Fibroblast of the aortic adventitia (primary cell): ENCODE measurements around the gene ERCC6L2. TPM values are rescaled to one million over a fixed set of nuclear protein-coding genes. Genes with fewer than 3 reads are reported as not detected.

Experiments
- DNase-seq: peaks from one replicate; pipeline ENCODE4 v3.0.0-alpha.2; 2010; ENCODE audit warnings: low read depth
- H3K4me3 ChIP-seq: 2 replicates; pipeline ENCODE4 v1.5.1; 2011; ENCODE audit warnings: low read depth, mild to moderate bottlenecking, control low read depth, low read length, moderate library complexity
- total RNA-seq: library from RNA; depleted of rRNA; stranded (reverse); fragments of >200 nt; gene quantifications from 2 replicates; pipeline ENCODE4 v1.2.3, GENCODE V29; 2012; ENCODE audit warnings: low replicate concordance
- TF ChIP-seq, protein P1 (sequence below): IDR thresholded peaks from 2 replicates; pipeline ENCODE4 v1.5.1; 2011; ENCODE audit warnings: mild to moderate bottlenecking, low read length, control low read depth, inconsistent platforms; ENCODE audit not compliant: insufficient read depth

The ERCC6L2 gene
- total RNA-seq, 1 donor, result 93.3 TPM

DNA sequence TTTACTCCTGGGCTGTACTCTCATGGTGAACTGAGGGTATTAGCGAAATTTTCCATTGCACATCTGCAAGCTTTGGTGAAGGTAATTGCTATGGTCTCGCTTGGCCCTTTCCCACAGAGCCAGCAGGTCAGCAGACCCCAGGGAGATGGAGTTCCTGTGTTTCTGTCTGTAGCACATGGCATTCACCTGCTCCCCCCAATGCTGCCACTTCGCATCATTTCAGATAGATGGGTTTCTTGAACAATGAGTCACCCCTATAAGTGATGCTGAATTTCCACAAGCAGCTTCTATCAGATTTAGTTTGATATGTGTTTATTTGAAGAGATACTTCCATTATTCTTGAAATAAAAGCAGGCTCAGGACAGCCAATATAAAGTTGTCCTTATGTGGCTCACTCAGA lies 117.8 kb downstream of the ERCC6L2 start:
- H3K4me3 ChIP-seq, result no peak overlapping the region
- TF ChIP-seq, protein P1, sequence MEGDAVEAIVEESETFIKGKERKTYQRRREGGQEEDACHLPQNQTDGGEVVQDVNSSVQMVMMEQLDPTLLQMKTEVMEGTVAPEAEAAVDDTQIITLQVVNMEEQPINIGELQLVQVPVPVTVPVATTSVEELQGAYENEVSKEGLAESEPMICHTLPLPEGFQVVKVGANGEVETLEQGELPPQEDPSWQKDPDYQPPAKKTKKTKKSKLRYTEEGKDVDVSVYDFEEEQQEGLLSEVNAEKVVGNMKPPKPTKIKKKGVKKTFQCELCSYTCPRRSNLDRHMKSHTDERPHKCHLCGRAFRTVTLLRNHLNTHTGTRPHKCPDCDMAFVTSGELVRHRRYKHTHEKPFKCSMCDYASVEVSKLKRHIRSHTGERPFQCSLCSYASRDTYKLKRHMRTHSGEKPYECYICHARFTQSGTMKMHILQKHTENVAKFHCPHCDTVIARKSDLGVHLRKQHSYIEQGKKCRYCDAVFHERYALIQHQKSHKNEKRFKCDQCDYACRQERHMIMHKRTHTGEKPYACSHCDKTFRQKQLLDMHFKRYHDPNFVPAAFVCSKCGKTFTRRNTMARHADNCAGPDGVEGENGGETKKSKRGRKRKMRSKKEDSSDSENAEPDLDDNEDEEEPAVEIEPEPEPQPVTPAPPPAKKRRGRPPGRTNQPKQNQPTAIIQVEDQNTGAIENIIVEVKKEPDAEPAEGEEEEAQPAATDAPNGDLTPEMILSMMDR, result no peak
- DNase-seq, result no peak

DNA sequence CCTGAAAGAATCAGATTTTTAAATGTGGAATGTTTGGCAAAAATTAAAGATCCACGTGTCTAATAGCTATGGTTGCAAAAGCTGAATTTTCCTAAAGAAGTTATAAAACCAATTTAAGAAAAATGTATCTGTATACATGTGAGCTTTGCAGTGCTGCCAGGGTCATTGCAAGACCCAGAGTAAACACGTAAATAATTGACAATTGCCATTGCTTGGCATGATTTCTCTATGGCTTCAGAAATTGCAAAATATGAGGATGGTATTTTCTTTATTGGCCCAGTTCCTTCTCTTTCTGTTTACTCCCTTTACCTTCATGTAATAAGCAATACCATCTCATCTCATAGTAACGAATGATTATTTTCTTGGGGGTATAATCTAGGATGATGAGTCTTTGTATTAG lies 123.9 kb downstream of the ERCC6L2 start:
- TF ChIP-seq, protein P1, result no peak
- no peak for DNase-seq

DNA sequence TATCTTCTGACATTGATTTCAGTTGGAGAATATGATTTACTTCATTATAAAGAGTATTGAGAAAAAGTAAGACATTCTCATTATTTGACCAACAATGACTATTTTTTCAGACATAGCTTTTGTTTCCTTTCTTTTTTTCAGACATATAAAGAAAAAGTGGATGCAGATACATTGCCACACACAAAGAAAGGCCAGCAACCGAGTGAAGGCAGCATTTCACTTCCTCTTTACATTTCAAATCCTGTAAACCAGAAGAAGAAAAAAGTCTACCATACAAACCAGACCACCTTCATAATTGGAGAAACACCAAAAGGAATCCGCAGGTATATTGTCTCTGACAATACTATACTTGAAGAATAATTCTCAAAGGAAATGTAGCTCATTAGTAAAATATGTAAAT lies 128.9 kb downstream of the ERCC6L2 start:
- no peak for DNase-seq
- TF ChIP-seq, protein P1, result no peak
- no peak overlapping the region for H3K4me3 ChIP-seq

More for the DNA sequence above, 123.9 kb downstream of the ERCC6L2 start:
- no peak overlapping the region for H3K4me3 ChIP-seq

DNA sequence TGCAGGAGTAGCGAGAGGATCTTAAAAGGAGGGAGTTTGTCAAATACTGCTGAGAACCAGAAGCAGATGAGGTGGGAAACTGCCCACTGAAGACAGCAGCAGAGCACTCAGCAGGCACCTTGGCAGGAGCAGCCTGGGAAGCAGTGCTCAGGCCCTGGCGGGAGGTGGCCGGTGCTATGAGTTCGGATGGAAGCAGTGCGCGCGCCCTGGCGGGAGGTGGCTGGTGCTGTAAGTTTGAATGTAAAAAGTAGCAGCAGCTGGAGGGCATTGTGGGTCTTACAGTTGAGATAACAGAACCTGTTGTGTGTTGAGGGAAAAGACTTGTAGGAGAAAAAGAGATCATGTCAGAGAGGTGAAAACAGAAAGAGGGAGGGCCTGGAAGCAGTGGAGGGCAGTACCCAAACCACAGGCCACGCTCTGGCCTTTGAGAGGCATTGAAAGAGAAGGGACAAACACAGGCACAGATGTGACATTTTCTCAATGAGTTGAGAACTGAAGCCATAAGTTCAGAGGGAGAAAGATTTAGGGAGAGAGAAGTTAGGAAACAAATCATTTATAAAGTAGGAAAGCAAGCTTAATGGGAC lies 130.9 kb downstream of the ERCC6L2 start:
- DNase-seq, result no peak
- TF ChIP-seq, protein P1, result no peak
- H3K4me3 ChIP-seq, result no peak overlapping the region

DNA sequence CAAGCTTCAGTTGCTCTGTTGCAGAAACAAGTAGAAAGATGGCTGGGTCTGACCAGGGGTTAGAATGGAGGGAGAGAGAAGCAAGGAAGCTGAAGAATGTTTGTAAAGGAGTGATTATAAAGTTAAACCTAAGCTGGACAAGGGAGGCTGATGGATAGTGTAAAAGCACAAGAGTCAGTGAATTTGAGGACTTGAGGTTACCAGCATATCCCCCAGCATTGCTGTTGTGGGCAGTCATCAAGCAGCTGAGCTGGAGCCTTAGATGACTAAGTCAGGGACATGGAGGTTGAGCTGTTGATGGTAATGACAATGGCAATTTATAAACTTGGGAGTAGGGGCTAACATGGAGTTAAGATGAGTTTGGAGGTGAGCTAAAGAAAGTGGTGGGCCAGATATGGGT lies 131.5 kb downstream of the ERCC6L2 start:
- H3K4me3 ChIP-seq, result no peak overlapping the region
- no peak for DNase-seq
- TF ChIP-seq, protein P1, result no peak

DNA sequence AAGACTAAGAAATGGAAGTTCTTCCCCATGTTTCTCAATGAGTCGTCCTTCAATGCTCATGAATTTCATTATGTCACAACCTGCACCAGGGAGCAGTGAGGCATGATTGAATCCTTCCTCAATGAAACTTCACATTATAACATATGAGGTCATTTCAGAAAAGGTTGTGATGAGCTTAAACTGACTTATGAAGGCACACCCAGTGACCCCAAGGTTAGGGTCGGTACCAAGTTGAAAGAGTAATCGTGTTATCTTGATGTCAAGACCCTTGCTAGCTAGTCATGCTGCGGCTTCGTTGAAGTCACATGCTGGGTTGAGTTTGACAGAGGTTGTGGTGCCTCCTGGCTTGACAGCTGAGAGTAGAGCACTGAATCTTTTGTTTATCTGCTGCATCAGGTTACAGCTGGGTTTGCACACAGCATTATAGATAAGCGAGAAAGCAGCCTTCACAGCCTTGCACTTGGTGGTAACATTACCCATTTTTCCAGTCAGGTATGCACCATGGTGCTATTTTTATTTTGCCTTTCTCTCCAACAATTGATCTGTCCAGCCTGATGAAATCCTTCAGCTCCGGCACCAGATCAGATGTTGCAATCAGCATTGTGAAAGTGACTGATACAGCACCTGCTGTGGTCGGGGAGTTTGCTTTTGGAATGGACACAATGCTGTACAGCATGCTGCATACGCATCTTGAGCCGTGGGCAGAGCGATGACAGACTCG lies 133.2 kb downstream of the ERCC6L2 start:
- TF ChIP-seq, protein P1, result no peak
- no peak for DNase-seq
- H3K4me3 ChIP-seq, result no peak overlapping the region
